Measurements from ENCODE around the gene TMC2. TPM values are rescaled to one million over a fixed set of nuclear protein-coding genes. Genes with fewer than 3 reads are reported as not detected.
A peak's percentile ranks its signal among the peaks of the same experiment; 100 is the strongest.

Gene TMC2
- total and polyA plus RNA-seq, 4 donors, result 0.06 to 0.31 (median 0.15) TPM; not detected in 1

DNA sequence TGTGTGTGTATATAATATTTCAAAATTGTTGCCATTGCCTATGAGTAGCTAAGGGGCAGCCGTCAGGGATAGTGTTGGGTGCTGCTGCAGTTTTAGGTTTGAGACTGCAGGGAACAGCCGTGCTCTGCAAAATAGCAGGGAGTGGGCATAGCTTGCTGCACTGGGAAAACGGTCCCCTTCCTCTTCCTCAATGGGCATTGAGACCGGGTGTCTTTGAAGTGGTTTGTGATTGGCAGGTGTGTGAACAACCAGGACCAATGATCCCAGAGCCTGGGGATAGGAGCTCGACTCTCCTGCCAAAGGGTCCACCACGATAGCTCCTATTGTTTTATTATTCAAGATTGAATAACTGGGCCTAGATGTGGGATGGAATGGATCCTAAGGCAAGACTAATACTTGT, 151.1 kb downstream of the TMC2 start:
- Histone ChIP-seq H3K9ac (ENCODE audit: insufficient read depth in 1 of 2, low read length in 2 of 2) (no peak overlapping the region), H3K27me3 (ENCODE audit: control insufficient read depth in 3 of 3, insufficient read depth in 3 of 3, low read length in 2 of 3) (peaks cover 0 to 41% (median 9%) of the 10 kb centered on the region in 3 donors), H3K9me3 (ENCODE audit: control insufficient read depth in 4 of 4, insufficient read depth in 3 of 4, low read length in 3 of 4) (no peaks in the 10 kb centered on the region), H3K4me1 (ENCODE audit: control insufficient read depth in 5 of 5, insufficient read depth in 5 of 5, low read length in 5 of 5) (peaks cover 0 to 7% (median 2%) of the 10 kb centered on the region in 5 donors), H3K36me3 (ENCODE audit: control insufficient read depth in 4 of 4, insufficient read depth in 4 of 4, low read length in 4 of 4) (no peaks in the 10 kb centered on the region), H3K27ac (ENCODE audit: low read depth in 1 of 2, low read length in 1 of 2) (no peak overlapping the region), H3K4me3 (no peak overlapping the region)
- TF ChIP-seq, protein P1, sequence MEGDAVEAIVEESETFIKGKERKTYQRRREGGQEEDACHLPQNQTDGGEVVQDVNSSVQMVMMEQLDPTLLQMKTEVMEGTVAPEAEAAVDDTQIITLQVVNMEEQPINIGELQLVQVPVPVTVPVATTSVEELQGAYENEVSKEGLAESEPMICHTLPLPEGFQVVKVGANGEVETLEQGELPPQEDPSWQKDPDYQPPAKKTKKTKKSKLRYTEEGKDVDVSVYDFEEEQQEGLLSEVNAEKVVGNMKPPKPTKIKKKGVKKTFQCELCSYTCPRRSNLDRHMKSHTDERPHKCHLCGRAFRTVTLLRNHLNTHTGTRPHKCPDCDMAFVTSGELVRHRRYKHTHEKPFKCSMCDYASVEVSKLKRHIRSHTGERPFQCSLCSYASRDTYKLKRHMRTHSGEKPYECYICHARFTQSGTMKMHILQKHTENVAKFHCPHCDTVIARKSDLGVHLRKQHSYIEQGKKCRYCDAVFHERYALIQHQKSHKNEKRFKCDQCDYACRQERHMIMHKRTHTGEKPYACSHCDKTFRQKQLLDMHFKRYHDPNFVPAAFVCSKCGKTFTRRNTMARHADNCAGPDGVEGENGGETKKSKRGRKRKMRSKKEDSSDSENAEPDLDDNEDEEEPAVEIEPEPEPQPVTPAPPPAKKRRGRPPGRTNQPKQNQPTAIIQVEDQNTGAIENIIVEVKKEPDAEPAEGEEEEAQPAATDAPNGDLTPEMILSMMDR (IDR thresholded peaks at IDR 0.05; ENCODE audit: control extremely low read depth, extremely low read depth), result no peak
- ATAC-seq (ENCODE audit: insufficient read depth, low FRiP score), result no peak
- 41 to 46% methylated on average over 6 of the region's 6 CpGs for WGBS, 2 donors
- DNase-seq, result no peak

DNA sequence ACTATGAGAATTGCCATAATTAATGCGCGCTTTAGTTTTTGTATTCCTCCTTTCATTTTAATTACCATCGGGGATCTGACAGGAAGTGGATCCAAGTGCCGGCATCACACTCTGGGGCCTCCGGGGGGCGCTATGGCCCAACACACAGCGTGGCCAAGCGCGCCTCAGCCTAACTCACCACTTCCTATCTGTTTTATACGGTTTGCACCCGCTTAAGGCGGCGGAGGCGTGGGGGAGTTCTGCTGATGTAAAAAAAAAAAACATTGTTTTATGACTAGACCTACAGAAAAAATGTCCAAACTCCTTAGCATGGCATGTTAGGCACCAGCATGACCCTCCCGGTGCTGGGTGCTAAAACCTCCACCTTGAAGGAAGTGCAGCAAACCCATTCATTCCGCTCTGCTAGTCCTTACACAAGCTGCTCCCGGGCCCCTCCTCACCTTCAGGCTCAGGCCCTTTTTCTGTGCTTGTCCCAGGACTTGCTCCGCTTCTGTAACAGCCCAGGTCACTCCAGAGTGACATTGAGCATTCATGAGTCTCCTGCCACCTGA, 151.7 kb downstream of the TMC2 start:
- 16 to 22% methylated on average over 18 of the region's 18 CpGs for WGBS, 2 donors

DNA sequence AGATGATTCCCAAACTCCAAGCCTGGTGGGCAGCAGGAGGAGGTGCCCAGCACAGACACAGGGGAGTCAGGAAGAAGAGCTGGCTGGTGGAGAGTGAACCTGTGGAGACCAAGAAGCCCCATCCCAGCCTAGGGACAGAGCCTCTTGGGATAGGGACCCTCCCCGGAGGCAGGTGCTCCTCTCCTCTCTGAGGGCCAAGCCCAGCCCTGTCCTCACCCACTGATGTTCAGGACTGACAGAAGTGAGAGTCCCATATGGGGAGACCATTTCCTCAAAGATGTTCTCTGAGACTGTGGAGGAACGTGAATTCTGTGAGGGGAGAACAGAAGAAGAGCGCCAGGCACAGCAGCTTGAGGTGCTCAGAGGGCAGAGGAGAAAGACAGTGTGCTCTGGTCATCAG, 153.8 kb downstream of the TMC2 start:
- Histone ChIP-seq H3K4me1 (ENCODE audit: control insufficient read depth in 5 of 5, insufficient read depth in 5 of 5, low read length in 5 of 5) (peaks cover 0 to 14% (median 2%) of the 10 kb centered on the region in 5 donors), H3K9ac (ENCODE audit: insufficient read depth in 1 of 2, low read length in 2 of 2) (no peak overlapping the region), H3K36me3 (ENCODE audit: control insufficient read depth in 4 of 4, insufficient read depth in 4 of 4, low read length in 4 of 4) (no peaks in the 10 kb centered on the region), H3K4me3 (no peak overlapping the region), H3K9me3 (ENCODE audit: control insufficient read depth in 4 of 4, insufficient read depth in 3 of 4, low read length in 3 of 4) (no peaks in the 10 kb centered on the region), H3K27me3 (ENCODE audit: control insufficient read depth in 3 of 3, insufficient read depth in 3 of 3, low read length in 2 of 3) (peaks cover 0 to 52% (median 12%) of the 10 kb centered on the region in 3 donors), H3K27ac (ENCODE audit: low read depth in 1 of 2, low read length in 1 of 2) (no peak overlapping the region)
- TF ChIP-seq, protein P1 (IDR thresholded peaks at IDR 0.05; ENCODE audit: control extremely low read depth, extremely low read depth), result no peak
- no peak for DNase-seq
- ATAC-seq (ENCODE audit: insufficient read depth, low FRiP score), result no peak
- 79 to 85% methylated on average over 3 of the region's 3 CpGs for WGBS, 2 donors

More for the DNA sequence above, 151.7 kb downstream of the TMC2 start:
- Histone ChIP-seq H3K4me3 (no peak overlapping the region), H3K27me3 (ENCODE audit: control insufficient read depth in 3 of 3, insufficient read depth in 3 of 3, low read length in 2 of 3) (peaks cover 0 to 41% (median 9%) of the 10 kb centered on the region in 3 donors), H3K36me3 (ENCODE audit: control insufficient read depth in 4 of 4, insufficient read depth in 4 of 4, low read length in 4 of 4) (no peaks in the 10 kb centered on the region), H3K27ac (ENCODE audit: low read depth in 1 of 2, low read length in 1 of 2) (no peak overlapping the region), H3K4me1 (ENCODE audit: control insufficient read depth in 5 of 5, insufficient read depth in 5 of 5, low read length in 5 of 5) (peaks cover 0 to 7% (median 2%) of the 10 kb centered on the region in 5 donors), H3K9ac (ENCODE audit: insufficient read depth in 1 of 2, low read length in 2 of 2) (no peak overlapping the region), H3K9me3 (ENCODE audit: control insufficient read depth in 4 of 4, insufficient read depth in 3 of 4, low read length in 3 of 4) (no peaks in the 10 kb centered on the region)
- peak; percentile 57 to 63 (median 61) for DNase-seq
- TF ChIP-seq, protein P1 (IDR thresholded peaks at IDR 0.05; ENCODE audit: control extremely low read depth, extremely low read depth), result peak; percentile 41
- peak; percentile 68 for ATAC-seq (ENCODE audit: insufficient read depth, low FRiP score)

DNA sequence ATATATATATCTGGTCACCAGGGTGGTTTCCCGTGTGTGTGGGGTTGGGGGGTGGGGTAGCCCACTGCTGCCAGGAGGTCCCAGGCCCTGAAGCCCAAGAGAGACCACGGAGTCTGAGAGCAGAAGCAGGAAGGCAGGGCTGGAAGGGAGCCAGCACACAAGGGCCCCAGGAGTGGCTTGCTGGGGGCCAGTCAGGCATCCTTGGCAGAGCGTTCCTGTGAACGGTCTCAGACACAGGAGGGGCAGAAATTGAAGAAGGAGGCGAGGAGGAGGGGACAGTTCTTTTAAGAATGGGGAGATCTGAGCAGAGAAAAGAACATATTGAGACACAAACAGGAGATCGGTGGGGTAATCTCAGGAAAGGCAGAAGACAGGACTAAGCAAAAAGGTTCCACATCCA, 154.3 kb downstream of the TMC2 start:
- Histone ChIP-seq H3K9ac (ENCODE audit: insufficient read depth in 1 of 2, low read length in 2 of 2) (no peak overlapping the region), H3K27me3 (ENCODE audit: control insufficient read depth in 3 of 3, insufficient read depth in 3 of 3, low read length in 2 of 3) (peaks cover 0 to 56% (median 8%) of the 10 kb centered on the region in 3 donors), H3K27ac (ENCODE audit: low read depth in 1 of 2, low read length in 1 of 2) (no peak overlapping the region), H3K9me3 (ENCODE audit: control insufficient read depth in 4 of 4, insufficient read depth in 3 of 4, low read length in 3 of 4) (no peaks in the 10 kb centered on the region), H3K36me3 (ENCODE audit: control insufficient read depth in 4 of 4, insufficient read depth in 4 of 4, low read length in 4 of 4) (no peaks in the 10 kb centered on the region), H3K4me3 (no peak overlapping the region), H3K4me1 (ENCODE audit: control insufficient read depth in 5 of 5, insufficient read depth in 5 of 5, low read length in 5 of 5) (peaks cover 0 to 14% (median 2%) of the 10 kb centered on the region in 5 donors)
- 45 to 55% methylated on average over 6 of the region's 6 CpGs for WGBS, 2 donors
- DNase-seq, result peak in 1 of 3 donors; percentile 16
- no peak for ATAC-seq (ENCODE audit: insufficient read depth, low FRiP score)
- TF ChIP-seq, protein P1 (IDR thresholded peaks at IDR 0.05; ENCODE audit: control extremely low read depth, extremely low read depth), result no peak
